RWPE2 (cell line): ENCODE measurements around the gene LRRC27.
A peak's percentile ranks its signal among the peaks of the same experiment; 100 is the strongest.

ENCODE experiments used
- ATAC-seq: fragments of 200-7000 bp; cut with Tn5 transposase; 3 replicates; pipeline ENCODE4 v1.9.1; 2021; ENCODE audit warnings: low read depth
- DNase-seq: peaks from one replicate; pipeline ENCODE4 v3.0.0-alpha.2; 2020; ENCODE audit warnings: low spot score
- H3K27ac ChIP-seq: fragments of 450-650 bp; 2 replicates; pipeline ENCODE4 v1.5.1; 2017; ENCODE audit warnings: mild to moderate bottlenecking; ENCODE audit not compliant: poor library complexity, severe bottlenecking
- H3K27me3 ChIP-seq: fragments of 250-450 bp; sonication (Bioruptor Pico); 2 replicates; pipeline ENCODE4 v1.5.1; 2021; ENCODE audit warnings: mild to moderate bottlenecking, moderate library complexity; ENCODE audit not compliant: insufficient read depth, poor library complexity, severe bottlenecking
- H3K36me3 ChIP-seq: fragments of 250-450 bp; sonication (Bioruptor Pico); 2 replicates; pipeline ENCODE4 v1.5.1; 2020; ENCODE audit warnings: low read depth, mild to moderate bottlenecking, moderate library complexity
- H3K4me1 ChIP-seq: fragments of 250-450 bp; sonication (Bioruptor Pico); 2 replicates; pipeline ENCODE4 v1.5.1; 2021; ENCODE audit warnings: mild to moderate bottlenecking, moderate library complexity; ENCODE audit not compliant: insufficient read depth, poor library complexity, severe bottlenecking
- H3K4me3 ChIP-seq: fragments of 250-450 bp; sonication (Bioruptor Pico); 2 replicates; pipeline ENCODE4 v1.5.1; 2021; ENCODE audit warnings: mild to moderate bottlenecking, moderate library complexity; ENCODE audit not compliant: severe bottlenecking
- H3K9me3 ChIP-seq: fragments of 250-450 bp; sonication (Bioruptor Pico); 2 replicates; pipeline ENCODE4 v1.5.1; 2021; ENCODE audit warnings: mild to moderate bottlenecking, moderate library complexity; ENCODE audit not compliant: severe bottlenecking
- CTCF ChIP-seq: fragments of 450-650 bp; IDR thresholded peaks from one replicate; pipeline ENCODE4 v1.5.1; 2017; ENCODE audit warnings: mild to moderate bottlenecking, moderate library complexity; ENCODE audit not compliant: poor library complexity, severe bottlenecking

Gene LRRC27

GRCh38 chr10:132392811-132393694, 61.1 kb downstream of the LRRC27 start:
- Histone ChIP-seq H3K27ac (no peak overlapping the region), H3K27me3 (no peaks in the 10 kb centered on the region), H3K9me3 (no peaks in the 10 kb centered on the region), H3K36me3 (no peaks in the 10 kb centered on the region), H3K4me1 (no peaks in the 10 kb centered on the region), H3K4me3 (no peak overlapping the region)
- ATAC-seq (peak; percentile 37), DNase-seq (peak; percentile 43)
- TF ChIP-seq CTCF, result no peak

GRCh38 chr10:132393695-132394181, 61.7 kb downstream of the LRRC27 start:
- no peak overlapping the region for H3K4me3 ChIP-seq
- H3K9me3 ChIP-seq, result no peaks in the 10 kb centered on the region
- DNase-seq (no peak), ATAC-seq (no peak)
- H3K27ac ChIP-seq, result no peak overlapping the region
- H3K36me3 ChIP-seq, result no peaks in the 10 kb centered on the region
- H3K4me1 ChIP-seq, result no peaks in the 10 kb centered on the region
- no peak for TF ChIP-seq CTCF
- no peaks in the 10 kb centered on the region for H3K27me3 ChIP-seq

- Histone ChIP-seq H3K36me3 (no peaks in the 10 kb centered on the region), H3K9me3 (no peaks in the 10 kb centered on the region), H3K27ac (no peak overlapping the region), H3K4me3 (no peak overlapping the region), H3K27me3 (no peaks in the 10 kb centered on the region), H3K4me1 (no peaks in the 10 kb centered on the region)
- DNase-seq, result no peak
- TF ChIP-seq CTCF, result no peak
- no peak for ATAC-seq
These were observed 62.3 kb downstream of the LRRC27 start for GRCh38 chr10:132394201-132394811.

GRCh38 chr10:132394936-132395703, 63.1 kb downstream of the LRRC27 start:
- Histone ChIP-seq H3K27ac (peak overlapping the region; percentile 68), H3K9me3 (no peaks in the 10 kb centered on the region), H3K4me3 (no peak overlapping the region), H3K27me3 (no peaks in the 10 kb centered on the region), H3K36me3 (no peaks in the 10 kb centered on the region), H3K4me1 (no peaks in the 10 kb centered on the region)
- ATAC-seq (no peak), DNase-seq (no peak)
- no peak for TF ChIP-seq CTCF
